Adipose tissue (tissue), 3 donors: Measurements from ENCODE around the gene TOMM7. TPM values are rescaled to one million over a fixed set of nuclear protein-coding genes. Genes with fewer than 3 reads are reported as not detected.
"Not testable (repeated sequence)": the region's sequence is repeated elsewhere in the genome, so short reads cannot be mapped to it uniquely, and the experiment has no call there.

ENCODE experiments used
- H3K27ac ChIP-seq: one replicate; pipeline ENCODE4 v1.5.1; 2013; ENCODE audit warnings: low read depth, low read length
- WGBS, 3 donors: extraction: QIAGEN DNeasy Blood & Tissue Kit; methylation state at CpG; one replicate each; pipeline ENCODE4 v1.1.7; 2013; 5-methylcytosine and 5-hydroxymethylcytosine counted together
- polyA plus RNA-seq, 3 donors: library from polyadenylated mRNA; stranded (reverse); fragments of 200-250 nt; gene quantifications; one replicate each; pipeline ENCODE4 v1.2.3, GENCODE V29; 2013
- donor health status: healthy with polysubstance abuse.
- donor health status: Bipolar disorder and iron deficiency.
- donor health status: healthy.

Gene TOMM7
- polyA plus RNA-seq, 3 donors = 226 to 789 (median 356) TPM

DNA sequence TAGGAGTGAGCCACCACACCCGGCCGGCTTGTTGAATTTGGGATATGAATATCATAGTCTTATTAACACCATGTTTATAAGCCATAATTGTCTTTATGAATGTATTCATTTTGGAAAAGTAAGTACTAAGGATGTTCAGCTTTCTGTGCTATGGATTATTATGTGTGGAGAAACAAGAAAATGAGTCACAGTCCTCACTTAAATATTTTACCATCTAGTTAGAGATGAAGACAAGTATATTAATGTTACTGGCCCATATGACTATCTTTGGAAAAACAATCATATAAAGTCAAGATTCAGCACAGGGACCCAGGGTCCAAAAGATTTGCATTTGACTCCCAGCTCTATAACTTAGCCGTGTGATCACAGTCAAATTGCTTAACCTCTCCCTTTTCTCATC is 9.8 kb upstream of the TOMM7 start:
- no peak overlapping the region for H3K27ac ChIP-seq
- 93 to 95% (median 95%) methylated on average over 3 of the region's 3 CpGs for WGBS, 3 donors

DNA sequence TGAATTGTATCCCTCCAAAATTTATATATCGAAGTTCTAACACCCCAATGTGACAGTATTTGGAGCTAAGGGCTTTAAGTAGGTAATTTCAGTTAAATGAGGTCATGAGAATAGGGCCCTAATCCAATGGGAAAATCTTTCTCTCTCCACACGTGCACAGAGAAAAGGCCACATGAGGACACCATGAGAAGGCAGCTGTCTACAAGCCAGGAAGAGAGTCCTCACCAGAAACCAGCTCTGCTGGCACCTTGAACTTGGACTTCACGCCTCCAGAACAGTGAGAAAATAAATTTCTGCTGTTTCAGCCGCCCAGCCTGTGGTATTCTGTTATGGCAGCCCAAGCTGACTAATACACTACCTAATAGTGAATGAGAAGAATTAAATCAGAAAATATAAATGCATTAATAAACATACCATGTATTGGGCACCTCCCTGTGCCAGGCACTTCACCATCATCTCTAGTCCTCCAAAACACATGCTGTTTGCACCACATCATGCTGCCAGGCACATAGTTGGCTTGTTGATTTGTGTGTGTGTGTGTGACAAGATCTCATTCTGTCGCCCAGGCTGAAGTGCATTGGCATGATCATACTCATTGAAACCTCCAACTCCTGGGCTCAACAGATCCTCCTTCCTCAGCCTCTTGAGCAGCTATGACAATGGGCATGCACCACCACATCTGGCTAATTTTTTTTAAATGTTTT is 9.1 kb upstream of the TOMM7 start:
- H3K27ac ChIP-seq = no peak overlapping the region
- WGBS, 3 donors = 59 to 87% (median 80%) methylated on average over 5 of the region's 5 CpGs

DNA sequence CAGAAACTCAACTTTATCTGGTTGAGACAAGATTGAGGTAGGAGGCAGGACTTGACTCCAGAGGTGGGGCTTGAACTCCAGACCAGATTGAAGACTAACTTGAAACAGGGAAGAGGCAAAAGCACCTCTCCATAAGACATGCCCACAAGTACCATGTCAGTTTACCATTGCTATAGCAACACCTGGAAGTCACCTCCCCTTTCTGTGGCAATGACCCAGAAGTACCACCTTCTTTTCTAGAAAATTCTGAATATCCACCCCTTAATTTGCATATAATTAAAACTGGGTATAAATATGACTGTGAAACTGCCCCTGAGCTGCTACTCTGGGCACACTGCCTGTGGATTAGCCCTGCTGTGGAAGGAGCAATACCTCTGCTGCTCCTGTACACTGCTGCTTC is 4.9 kb upstream of the TOMM7 start:
- H3K27ac ChIP-seq = no peak overlapping the region

DNA sequence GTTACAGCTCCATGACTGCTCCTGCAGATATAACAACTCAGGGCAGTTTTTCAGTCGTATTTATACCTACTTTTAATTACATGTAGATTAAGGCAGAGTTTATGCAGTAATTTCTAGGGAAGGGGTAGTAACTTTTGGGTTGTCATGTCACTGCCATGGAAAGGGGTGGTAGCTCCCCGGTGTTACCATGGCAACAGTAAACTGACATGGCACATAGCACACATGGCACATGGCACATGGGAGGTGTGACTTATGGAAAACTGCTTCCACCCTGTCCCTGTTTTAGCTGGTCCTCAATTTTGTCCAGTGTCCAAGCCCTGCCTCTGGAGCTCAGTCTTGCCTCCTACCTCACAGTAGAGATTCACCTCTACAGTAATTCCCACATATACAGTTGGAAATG is 3.9 kb upstream of the TOMM7 start:
- 75 to 84% (median 83%) methylated on average over 2 of the region's 2 CpGs for WGBS, 3 donors

DNA sequence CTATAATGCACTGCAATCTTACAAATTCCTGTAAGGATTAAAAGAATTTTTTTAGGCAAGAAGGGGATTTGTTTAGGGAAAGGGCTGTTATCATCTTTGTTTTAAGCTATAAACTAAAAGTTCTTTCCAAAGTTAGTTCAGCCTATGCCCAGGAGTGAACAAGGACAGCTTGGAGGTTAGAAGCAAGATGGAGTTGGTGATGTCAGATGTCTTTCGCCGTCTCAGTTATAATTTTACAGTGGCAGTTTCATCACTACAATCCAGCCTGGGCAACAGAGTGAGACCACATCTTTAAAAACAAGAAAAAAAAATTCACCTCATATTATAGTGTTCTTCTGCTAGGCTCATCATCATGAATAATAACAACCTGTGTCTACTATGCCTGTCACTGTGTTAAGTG is 2.1 kb upstream of the TOMM7 start:
- no peak overlapping the region for H3K27ac ChIP-seq
- 88 to 96% (median 90%) methylated on average over 2 of the region's 2 CpGs for WGBS, 3 donors

More for the DNA sequence above, 3.9 kb upstream of the TOMM7 start:
- no peak overlapping the region for H3K27ac ChIP-seq

DNA sequence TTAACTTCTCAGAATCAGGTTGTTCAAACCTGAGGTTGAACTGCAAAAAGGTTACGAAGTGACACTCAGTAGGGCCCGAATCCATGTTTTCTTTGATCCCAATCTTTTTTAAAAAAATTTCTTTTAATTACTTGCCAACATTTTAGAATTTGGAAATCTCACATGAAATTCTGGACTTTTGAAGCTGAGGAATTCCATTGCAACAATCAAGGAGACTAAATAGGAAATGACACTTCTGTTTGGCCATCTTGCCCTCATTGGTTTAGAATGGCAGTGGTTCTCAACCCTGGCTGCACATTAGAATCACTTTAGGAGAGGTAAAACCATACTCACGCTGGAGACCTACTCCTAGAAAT is 471 bp upstream of the TOMM7 start:
- 42 to 58% (median 44%) methylated on average over 3 of the region's 3 CpGs for WGBS, 3 donors
- no peak overlapping the region for H3K27ac ChIP-seq

DNA sequence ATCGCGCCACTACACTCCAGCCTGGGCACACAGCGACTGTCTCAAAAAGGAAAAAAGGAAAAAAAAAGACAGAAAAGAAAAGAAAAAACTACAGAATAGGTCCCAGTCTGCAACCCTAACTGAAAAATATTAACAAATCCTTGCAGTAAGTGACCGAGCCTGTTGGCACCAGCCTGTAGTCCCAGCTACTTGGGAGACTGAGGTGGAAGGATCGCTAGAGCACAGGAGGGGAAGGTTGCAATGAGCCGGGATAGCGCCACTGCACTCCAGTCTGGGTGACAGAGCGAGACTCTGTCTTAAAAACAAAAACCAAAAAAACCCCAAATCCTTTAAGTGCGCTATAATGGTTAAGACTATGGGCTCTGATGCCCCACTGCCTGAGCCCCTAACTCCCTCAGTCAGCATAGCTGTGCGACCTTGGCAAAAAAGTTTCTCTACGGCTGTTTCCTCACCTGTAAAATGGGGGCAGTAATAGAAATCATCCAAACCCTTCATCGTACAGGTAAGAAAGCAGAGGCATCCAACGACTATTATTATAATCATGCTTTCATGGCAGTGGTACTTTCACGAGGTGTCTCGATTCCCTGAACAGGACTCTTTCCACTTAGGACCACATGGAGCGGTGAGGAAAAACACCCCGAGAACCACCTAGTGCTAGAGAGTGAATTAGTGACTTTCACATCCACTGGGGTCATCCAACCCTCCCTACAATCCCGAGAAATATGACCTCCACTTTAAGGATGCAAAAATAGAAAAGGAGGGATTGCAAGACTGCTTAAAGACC is 755 bp downstream of the TOMM7 start:
- WGBS, 3 donors = 5 to 15% (median 7%) methylated on average over 18 of the region's 18 CpGs

DNA sequence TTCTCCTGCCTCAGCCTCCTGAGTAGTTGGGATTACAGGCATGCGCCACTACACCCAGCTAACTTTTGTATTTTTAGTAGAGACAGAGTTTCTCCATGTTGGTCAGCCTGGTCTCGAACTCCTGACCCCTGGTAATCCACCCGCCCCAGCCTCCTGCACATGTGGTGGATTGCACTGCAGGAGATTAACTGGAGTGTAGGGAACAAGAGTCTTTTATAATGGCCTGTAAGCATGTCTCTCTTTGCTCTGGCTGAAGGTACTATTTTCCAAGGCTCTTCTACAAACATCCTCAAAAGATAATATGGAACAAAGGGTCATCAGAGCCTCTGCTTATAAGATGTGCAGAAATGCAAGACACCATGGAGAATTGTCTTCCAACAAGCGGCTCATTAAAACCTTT is 3.2 kb downstream of the TOMM7 start:
- WGBS, 3 donors = 96 to 98% (median 96%) methylated on average over 4 of the region's 4 CpGs
- no peak overlapping the region for H3K27ac ChIP-seq

More for the DNA sequence above, 755 bp downstream of the TOMM7 start:
- no peak overlapping the region for H3K27ac ChIP-seq

DNA sequence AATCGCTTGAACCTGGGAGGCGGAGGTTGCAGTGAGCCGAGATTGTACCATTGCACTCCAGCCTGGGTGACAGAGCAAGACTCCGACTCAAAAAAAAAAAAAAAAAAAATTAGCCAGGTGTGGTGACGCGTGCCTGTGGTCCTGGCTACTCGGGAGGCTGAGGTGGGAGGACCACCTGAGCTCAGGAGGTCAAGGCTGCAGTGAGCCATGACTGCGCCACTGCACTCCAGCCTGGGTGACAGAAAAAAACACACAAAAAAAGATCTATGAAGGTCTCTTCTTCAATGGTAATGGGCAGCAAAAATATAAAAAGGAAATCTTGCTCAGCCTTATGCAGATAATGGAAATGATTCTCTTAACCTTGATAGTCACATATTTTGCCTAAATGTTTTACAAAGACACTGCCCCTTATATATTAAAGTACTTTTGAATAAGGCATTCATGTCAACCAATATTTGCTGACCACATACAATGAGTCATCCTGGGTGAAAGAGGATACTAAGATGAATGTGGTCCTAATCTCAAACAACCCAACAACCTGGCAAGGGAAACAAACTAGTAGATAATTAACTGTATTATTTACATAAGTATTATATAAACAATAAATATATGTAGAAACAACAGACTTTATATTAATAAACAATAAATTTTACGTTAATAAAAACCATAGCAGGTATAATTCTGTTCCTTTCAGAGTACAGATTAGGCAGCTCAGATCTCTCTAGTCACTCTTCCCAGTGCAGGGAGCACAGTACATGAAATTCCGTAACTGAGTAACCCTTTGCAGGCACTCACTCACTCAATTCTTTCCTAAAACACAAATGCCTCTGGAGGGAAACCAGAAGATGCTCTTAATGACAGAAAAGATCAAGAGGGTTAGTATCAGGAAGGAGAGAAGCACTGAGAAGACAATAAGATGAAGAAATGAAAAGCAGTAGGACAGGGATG is 8.1 kb downstream of the TOMM7 start:
- no peak overlapping the region for H3K27ac ChIP-seq
- WGBS, 3 donors = 81 to 97% (median 94%) methylated on average over 8 to 10 of the region's 10 CpGs

DNA sequence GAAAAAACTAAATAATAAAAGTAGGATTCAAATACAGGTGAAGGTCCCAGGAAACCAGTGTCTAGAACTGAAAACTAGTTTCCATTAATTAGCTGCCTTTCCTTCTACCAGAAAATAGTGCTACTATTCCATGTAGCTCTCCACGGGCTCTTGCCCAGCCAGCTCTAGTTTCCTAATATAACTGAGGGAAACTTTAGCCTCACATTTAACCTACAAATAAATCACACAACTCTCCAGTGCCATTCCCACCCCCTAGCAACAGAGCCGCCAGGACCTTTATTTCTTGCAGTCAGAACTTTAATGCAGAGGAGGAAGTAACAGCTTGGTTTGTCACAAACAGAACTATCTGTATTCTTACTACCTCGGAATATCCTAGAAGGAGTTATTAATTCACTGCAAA is 10.3 kb downstream of the TOMM7 start:
- no peak overlapping the region for H3K27ac ChIP-seq
- 81 to 85% (median 81%) methylated on average over 3 of the region's 3 CpGs for WGBS, 3 donors

DNA sequence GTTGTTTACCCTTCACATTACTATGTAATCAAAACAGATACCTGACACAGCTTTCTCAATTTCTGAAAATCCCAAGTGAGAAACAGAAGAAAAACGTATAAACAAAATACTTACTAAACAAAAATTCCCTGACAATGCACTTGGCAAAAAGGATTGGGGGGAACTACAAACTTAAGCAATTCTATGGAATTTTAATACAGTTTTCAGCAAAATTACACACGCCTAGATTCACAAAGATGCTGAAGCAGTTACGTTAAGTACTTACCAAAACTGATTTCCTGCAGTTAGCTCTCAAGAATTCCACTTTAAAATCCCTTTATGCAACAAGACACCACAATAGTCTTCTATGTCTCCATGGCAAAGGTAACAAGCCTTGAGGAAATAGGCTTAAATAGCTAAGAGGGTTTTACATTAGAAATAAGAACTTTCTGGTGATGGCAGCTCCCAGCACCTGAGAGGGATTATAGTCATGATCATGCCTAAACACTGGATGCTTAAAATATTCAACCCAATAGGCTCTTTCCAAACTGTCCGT is 10.8 kb downstream of the TOMM7 start:
- 79 to 85% (median 85%) methylated on average over 4 of the region's 4 CpGs for WGBS, 3 donors
- H3K27ac ChIP-seq = no peak overlapping the region

DNA sequence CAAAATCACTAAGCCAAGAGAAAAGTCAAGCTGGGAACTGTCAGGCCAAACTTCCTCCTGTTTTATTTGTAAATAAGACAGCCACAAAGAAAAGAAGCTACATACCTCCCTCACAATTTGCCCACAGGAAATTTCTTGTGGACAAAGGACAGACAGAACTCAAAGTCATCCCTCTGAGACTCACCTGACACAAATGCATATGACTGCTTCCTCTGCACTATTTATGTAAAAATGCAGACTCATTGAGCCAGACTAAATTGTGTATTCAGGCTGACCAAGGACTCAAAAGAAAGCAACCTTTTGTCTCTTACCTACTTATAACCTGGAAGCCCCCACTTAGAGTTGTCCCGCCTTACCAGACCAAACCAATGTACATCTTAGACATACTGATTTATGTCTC is 11.8 kb downstream of the TOMM7 start:
- 95 to 96% (median 96%) methylated on average over 1 of the region's 1 CpG for WGBS, 3 donors
- no peak overlapping the region for H3K27ac ChIP-seq

DNA sequence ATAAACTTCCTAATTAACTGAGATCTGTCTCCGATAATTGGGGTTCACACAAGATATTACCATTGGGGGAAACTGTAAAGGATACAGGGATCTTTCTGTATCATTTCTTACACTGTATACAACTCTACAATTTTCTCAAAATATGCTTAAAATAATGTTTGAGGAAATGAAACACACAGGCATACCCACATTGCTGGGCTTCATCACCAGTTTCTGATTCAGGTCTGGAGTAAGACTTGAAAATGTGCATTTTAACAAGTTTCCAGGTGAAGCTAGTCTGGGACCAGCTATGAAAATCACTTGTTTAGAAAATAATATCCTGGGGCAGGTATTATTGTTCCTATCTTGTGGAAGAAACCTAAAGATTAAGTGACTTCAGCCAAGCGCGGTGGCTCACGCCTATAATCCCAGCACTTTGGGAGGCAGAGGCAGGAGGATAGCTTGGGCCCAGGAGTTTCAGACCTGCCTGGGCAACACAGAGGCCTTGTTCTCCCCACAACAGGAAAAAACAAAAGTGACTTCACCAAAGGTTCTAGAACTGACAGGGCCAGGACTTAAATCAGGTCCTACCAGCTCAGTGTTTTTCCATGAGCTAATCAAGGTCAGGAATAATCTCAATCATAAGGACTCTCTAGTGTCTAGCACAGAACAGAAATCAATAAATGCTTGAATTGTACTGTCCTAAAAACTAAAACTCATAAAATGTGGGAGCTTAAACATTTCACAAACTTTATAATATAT is 12.6 kb downstream of the TOMM7 start:
- no peak overlapping the region for H3K27ac ChIP-seq
- 94 to 98% (median 97%) methylated on average over 4 of the region's 4 CpGs for WGBS, 3 donors

DNA sequence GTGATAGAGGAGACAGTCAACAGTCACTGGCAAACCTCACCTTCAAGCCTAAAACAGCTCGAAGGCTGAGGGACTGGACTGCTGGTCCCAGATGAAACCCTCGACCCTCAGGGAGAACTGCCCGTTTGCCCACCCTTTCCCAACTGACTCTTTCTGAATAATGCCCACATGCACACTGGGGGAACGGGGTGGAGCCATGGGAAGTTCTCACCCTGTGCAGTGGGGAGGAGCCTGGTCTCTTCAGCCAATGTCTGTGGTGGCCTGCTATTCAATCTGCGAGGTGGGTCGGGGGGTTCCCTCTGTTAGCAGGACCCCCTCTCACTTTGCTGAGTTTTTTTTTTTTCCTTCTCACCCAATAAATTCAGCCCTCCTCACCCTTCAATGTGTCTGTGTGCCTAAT is 14.5 kb downstream of the TOMM7 start:
- WGBS, 3 donors = 77 to 89% (median 88%) methylated on average over 6 of the region's 6 CpGs

DNA sequence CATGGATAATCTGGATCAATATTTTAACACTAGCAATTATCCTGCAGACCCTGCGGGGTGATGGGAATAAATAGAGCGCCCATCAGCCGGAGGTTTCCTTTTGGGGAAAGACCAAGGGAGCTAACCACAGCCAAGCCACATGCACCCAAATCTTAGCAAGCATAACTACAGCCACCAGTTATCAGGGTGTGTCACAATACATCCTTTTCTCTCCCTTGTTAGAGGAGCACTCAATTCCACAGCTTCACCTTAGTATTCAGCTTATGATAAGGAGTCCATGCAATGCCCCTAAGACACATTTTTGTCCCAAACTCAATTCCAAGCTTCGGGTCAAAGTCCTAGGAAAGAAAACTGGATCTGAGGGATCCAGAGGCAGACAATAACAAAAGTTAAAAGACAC is 15.9 kb downstream of the TOMM7 start:
- no peak overlapping the region for H3K27ac ChIP-seq
- 86 to 94% (median 86%) methylated on average over 4 of the region's 4 CpGs for WGBS, 3 donors

More for the DNA sequence above, 14.5 kb downstream of the TOMM7 start:
- no peak overlapping the region for H3K27ac ChIP-seq

DNA sequence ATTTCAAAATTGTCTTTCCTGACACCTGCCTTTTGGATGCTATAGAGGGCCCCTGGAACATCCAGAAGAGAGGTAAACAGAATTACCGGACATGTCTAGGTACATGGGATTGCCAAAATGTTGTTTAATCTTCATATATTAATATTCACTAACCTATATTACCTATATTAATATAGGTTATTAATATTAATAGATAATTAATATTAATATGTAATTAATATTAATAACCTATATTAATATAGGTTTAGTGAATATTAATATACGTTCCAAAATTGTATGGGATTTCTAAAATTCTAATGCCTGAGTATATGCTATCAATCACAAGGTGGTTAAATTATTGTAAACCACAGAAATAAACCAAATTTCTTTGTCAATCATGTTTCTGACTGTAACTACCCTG is 17.4 kb downstream of the TOMM7 start:
- 89 to 91% (median 89%) methylated on average over 2 of the region's 2 CpGs for WGBS, 3 donors

DNA sequence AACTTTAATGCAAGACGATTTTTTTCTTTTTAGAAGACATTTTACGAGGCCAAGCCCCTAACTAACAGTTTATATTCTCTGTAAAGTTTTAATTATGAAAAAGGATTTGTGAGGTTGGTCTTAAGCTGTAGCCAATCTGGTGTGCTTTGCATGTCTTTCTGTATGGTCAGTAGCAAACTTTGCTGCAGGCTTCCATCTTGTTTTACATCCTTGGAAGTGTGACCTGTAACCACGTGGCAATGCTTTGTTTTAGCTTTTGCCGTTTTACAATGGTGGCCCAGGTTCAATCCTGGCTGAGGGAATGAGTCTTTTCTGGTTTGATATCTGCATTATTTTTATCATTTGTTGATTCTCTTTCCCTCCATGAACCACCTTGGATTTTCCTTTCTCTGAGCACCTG is 19.8 kb downstream of the TOMM7 start:
- WGBS, 3 donors = 82 to 85% (median 85%) methylated on average over 4 of the region's 4 CpGs
- H3K27ac ChIP-seq = not testable (repeated sequence)

More for the DNA sequence above, 17.4 kb downstream of the TOMM7 start:
- H3K27ac ChIP-seq = no peak overlapping the region

DNA sequence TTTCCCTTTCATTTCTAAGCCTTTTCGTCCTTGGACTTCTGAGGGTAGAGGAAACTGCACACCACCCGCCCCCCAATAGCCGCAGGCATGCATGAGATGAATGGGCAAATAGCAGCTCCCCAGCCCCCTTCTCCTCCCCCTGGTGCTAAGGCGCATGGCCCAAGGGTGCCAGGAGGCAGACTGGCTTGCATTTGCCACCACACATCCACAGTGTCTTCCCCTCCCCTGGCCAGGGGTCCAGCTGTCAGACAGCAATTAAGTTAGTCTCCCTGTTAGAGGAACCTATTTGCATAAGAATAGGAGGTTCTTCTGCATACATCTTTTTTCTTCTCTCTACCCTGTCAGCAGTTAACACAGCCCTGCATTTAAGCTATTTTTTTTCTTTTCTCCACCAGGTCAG is 20.2 kb downstream of the TOMM7 start:
- no peak overlapping the region for H3K27ac ChIP-seq
- WGBS, 3 donors = 93 to 95% (median 93%) methylated on average over 4 of the region's 4 CpGs
